Putamen (tissue), 1 donor: ENCODE data around the gene SLC25A25.

ENCODE experiments used
- DNase-seq: peaks from one replicate; pipeline ENCODE4 v3.0.0-alpha.2; 2016; ENCODE audit warnings: low spot score

Gene SLC25A25

DNA sequence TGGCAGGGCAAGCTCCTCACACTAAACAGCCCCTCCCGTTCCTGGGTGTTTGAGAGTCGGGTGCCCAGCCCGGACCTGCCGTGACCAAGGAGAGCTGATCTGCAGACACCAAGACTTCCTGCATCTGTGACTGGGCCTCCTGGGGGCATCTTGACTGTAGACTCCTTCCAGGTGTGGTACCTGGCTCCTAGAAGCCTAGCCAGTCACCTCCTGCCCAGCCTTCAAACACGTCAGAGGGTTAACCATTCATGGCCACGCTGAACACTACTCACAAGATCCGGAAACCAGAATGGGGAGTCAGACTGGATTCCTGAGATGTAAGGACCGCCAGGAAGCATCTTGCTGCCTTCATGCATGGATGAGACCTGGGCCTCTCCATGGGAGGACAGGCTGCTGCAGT is 77.5 kb downstream of the SLC25A25 start:
- no peak for DNase-seq

DNA sequence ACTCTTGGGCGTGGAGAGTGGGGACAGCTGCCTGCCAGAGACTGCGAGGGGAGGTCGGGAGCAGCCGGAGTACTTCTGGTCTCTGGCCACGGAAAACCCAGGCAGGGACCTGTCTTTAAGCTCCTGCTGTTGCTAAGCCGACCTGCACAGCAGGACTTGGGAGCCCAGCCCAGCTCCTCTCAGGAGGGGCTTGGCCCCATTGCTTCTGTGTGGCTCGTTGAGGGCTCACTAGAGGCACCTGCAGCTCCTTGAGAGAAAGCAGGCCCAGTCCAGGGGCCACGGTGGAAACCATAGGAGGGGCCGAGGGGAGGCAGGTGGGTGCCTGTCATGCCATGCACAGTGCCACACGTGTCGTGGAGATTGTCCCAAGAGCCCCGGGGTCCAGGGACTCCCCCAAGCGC is 77.9 kb downstream of the SLC25A25 start:
- DNase-seq, result no peak

GRCh38 chr9:128146591-128147120 is 78.6 kb downstream of the SLC25A25 start:
- no peak for DNase-seq

GRCh38 chr9:128148509-128149000 is 80.5 kb downstream of the SLC25A25 start:
- no peak for DNase-seq

DNA sequence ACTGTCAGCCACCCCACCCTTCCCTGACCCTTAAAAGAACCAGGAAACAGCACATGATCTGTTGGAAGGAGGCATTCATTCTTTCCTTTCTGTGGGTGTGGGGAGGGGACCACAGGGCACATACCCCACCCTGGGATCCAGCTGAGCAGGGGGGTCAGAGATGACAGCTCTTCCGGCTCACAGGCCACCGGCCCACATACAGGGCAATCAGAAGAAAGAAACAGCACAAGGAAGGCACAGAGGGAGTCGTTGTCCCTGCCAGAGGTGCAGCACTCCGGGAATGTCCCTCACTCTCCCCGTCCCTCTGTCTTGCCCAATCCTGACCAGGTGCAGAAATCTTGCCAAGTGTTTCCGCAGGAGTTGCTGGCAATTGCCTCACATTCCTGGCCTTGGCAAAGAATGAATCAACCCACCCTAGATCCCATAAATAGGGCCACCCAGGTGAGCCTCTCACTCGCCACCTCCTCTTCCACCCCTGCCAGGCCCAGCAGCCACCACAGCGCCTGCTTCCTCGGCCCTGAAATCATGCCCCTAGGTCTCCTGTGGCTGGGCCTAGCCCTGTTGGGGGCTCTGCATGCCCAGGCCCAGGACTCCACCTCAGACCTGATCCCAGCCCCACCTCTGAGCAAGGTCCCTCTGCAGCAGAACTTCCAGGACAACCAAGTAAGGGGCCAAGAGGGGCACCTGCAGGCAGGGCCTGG is 81.1 kb downstream of the SLC25A25 start, which contains the start of gene LCN2:
Gene LCN2 (plus strand): TSS at position 453 of the 701 bp plus-strand sequence. CDS start 73 bp downstream, at position 526.
- DNase-seq, result no peak

DNA sequence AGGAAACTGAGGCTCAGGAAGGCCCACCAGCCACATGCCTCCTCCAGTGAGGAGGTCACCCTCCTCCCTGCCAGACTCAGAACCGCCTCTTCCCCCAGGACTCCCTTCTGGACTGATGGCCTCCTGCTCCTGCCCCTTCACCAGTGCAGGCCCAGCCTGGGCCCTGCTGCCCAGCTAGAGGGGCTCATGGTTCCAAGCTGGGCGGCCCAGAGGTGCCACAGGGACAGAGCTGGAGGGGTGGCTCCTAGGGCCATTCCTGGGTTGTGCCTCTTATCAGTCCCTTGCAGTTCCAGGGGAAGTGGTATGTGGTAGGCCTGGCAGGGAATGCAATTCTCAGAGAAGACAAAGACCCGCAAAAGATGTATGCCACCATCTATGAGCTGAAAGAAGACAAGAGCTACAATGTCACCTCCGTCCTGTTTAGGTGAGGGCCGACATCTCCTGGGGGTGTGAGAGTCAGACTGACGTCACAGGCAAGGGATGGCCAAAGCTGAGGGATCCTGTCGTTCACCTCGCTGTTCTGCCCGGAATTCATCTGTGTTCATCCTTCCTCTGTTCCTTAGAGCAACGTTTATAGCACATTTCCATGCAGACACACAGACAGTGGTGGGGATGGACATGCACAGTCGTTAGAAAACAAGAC is 82.0 kb downstream of the SLC25A25 start:
- DNase-seq, result no peak

DNA sequence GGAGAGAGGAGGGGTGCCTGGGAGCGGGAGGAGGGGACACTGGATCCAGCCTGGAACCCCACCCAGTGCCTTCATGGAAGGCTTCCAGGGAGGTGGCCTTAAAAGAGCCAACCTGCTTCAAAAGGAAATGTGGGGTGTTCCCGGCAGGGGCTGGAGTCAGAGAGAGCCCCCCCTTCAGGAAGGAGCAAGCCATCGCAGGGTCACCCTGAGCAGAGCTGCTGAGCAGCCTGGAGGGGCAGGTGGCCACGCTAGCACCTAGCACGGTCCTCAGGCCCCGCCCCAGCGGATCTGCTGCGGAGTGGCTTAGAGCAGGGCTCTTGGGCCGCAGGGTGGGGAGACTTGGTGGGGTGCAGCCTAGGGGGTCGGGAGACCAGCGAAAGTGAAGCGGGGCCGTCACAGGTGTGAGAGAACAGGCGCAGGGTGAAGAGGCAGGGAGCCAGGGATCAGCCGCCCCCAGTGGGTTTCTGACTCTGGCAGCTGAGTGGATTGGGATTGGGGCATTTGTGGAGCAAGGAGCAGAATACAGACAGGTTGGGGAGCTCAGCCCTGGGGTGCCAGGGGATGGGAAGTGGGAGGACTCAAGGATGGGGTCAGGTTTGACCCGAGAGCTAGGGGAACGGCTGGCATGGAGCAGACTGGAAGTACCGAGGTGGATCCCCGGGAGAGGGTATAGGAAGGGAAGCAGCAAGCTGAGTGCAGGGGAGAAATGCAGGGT is 82.7 kb downstream of the SLC25A25 start:
- DNase-seq, result no peak

- DNase-seq, result no peak
Measured at GRCh38 chr9:128151309-128152132, 83.5 kb downstream of the SLC25A25 start.

- DNase-seq, result no peak
Measured at GRCh38 chr9:128152133-128153059, 84.4 kb downstream of the SLC25A25 start.

DNA sequence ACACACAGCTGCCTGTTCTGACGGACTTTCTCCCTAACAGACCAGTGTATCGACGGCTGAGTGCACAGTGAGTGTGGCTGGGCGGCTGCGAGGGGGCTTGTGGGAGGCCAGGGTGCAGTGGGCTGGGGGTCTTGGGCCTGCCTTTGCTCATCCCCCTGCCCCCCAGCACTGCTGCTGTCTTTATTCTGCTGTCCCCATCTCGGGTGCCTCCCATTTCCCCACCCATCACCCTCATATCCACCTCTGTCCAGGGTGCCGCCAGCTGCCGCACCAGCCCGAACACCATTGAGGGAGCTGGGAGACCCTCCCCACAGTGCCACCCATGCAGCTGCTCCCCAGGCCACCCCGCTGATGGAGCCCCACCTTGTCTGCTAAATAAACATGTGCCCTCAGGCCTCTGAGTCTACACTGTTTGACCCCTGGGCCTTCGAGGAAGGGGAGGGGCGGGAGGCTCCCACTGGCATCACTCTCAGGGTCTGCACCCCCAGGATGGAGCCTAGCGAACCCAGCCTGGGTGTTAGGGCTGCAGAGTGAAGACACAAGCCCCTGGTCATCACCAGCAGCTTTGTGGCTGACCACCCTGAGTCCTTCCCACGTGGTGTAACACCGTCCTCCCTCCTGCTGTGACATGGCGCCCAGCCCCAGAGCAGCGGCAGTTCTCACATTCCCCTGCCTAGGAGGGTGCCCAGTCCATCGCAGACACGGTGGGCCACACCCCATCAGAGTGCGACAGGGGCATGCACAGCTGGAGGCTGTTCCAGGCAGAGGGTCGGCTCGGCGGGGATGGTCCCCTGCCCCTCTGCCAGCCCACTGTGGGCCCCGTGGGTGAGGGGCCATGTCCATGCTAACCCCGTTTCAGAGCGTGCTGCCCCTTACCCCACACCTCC is 85.3 kb downstream of the SLC25A25 start:
- DNase-seq, result no peak

DNA sequence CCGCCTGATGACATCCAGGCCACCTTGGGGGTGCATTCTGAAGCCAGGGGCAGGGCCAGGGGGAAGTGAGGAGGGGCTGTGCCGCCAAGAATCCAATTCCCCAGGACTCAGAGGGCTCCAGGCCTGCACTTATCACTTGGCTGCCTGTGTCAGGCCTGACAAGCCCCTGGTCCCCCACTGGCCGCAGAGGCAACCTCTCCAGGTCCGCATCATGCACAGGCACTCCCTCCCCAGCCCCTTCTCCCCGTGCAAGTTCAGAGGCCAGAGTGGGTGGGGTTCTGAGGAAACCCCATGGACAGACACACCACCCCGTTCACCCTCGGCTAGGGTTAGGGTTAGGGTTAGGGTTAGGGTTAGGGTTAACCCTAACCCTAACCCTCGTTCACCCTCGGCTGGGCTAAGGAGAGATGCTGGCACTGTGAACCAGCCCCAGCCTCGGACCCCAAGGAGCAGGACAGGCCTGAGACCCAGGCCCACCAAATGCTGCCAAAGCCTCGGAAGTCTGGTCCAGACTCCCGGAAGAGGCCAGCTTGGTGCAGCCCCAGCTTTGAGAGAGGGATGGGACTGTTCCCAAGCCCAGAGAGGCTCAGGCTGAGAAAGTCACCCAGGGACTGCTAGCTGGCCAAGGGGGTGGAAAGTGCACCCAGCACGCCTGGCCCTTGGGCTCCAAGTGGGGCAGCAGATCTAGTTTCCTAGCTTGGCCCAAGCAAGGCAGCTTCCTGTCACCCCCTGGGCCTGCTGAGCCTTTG is 86.1 kb downstream of the SLC25A25 start:
- DNase-seq, result no peak

- no peak for DNase-seq
Measured at GRCh38 chr9:128155736-128156500, 87.9 kb downstream of the SLC25A25 start.
